ENCODE data around the gene ZFP3.
"Not testable (repeated sequence)": the region's sequence is repeated elsewhere in the genome, so short reads cannot be mapped to it uniquely, and the experiment has no call there.

Gene ZFP3

GRCh38 chr17:5078106-5079028 lies at the start of gene ZFP3:
Gene ZFP3, plus strand, starts transcription at chr17:5078467. Its CDS starts 13,038 bp downstream, at chr17:5091505.
- no peak for DNase-seq (ENCODE audit: low spot score)

- not testable (repeated sequence) for DNase-seq (ENCODE audit: low spot score)
Measured at GRCh38 chr17:5030168-5030567, 48.1 kb upstream of the ZFP3 start.

- DNase-seq (ENCODE audit: low spot score) = peak; percentile 78
Measured at GRCh38 chr17:5031365-5032082, 46.7 kb upstream of the ZFP3 start.

GRCh38 chr17:5032865-5033264 lies 45.4 kb upstream of the ZFP3 start:
- DNase-seq (ENCODE audit: low spot score) = no peak

GRCh38 chr17:5033352-5034015 lies 44.8 kb upstream of the ZFP3 start:
- DNase-seq (ENCODE audit: low spot score) = no peak

- no peak for DNase-seq (ENCODE audit: low spot score)
Measured at GRCh38 chr17:5034063-5034462, 44.2 kb upstream of the ZFP3 start.

- DNase-seq (ENCODE audit: low spot score) = no peak
Measured at GRCh38 chr17:5034651-5035050, 43.6 kb upstream of the ZFP3 start.

- no peak for DNase-seq (ENCODE audit: low spot score)
Measured at GRCh38 chr17:5035315-5035714, 43.0 kb upstream of the ZFP3 start, which contains the start of gene SLC52A1. Gene SLC52A1, minus strand, starts transcription at chr17:5035426. Its CDS starts 820 bp downstream, at chr17:5034606.

GRCh38 chr17:5042157-5043022 lies 35.9 kb upstream of the ZFP3 start:
- DNase-seq (ENCODE audit: low spot score) = no peak

- DNase-seq (ENCODE audit: low spot score) = no peak
Measured at GRCh38 chr17:5043524-5043923, 34.7 kb upstream of the ZFP3 start.

- DNase-seq (ENCODE audit: low spot score) = no peak
Measured at GRCh38 chr17:5044630-5045029, 33.6 kb upstream of the ZFP3 start.

- no peak for DNase-seq (ENCODE audit: low spot score)
Measured at GRCh38 chr17:5045496-5045895, 32.8 kb upstream of the ZFP3 start.

- DNase-seq (ENCODE audit: low spot score) = no peak
Measured at GRCh38 chr17:5047446-5047845, 30.8 kb upstream of the ZFP3 start.

- no peak for DNase-seq (ENCODE audit: low spot score)
Measured at GRCh38 chr17:5049314-5049841, 28.9 kb upstream of the ZFP3 start.

GRCh38 chr17:5050278-5050677 lies 28.0 kb upstream of the ZFP3 start:
- no peak for DNase-seq (ENCODE audit: low spot score)

GRCh38 chr17:5055543-5055942 lies 22.7 kb upstream of the ZFP3 start:
- no peak for DNase-seq (ENCODE audit: low spot score)

- no peak for DNase-seq (ENCODE audit: low spot score)
Measured at GRCh38 chr17:5065227-5065744, 13.0 kb upstream of the ZFP3 start.

GRCh38 chr17:5068236-5068635 lies 10.0 kb upstream of the ZFP3 start:
- no peak for DNase-seq (ENCODE audit: low spot score)

- DNase-seq (ENCODE audit: low spot score) = no peak
Measured at GRCh38 chr17:5069724-5070123, 8.5 kb upstream of the ZFP3 start.

GRCh38 chr17:5075472-5075871 lies 2.8 kb upstream of the ZFP3 start:
- DNase-seq (ENCODE audit: low spot score) = not testable (repeated sequence)

- not testable (repeated sequence) for DNase-seq (ENCODE audit: low spot score)
Measured at GRCh38 chr17:5077275-5077674, 992 bp upstream of the ZFP3 start.

All from HuH-7.5 (cell line).